Stimulated activated CD4-positive, alpha-beta T cell treated with anti-CD3 and anti-CD28 coated beads, Interleukin-15, amount 100 ng/mL, for 48 hours (primary cell): ENCODE measurements around the gene LEKR1.

Source experiments
- DNase-seq, 2 donors: peaks; one replicate each; pipeline ENCODE4 v3.0.0-alpha.2; 2020; ENCODE audit warnings: low read depth in 2 of 2

Gene LEKR1

DNA sequence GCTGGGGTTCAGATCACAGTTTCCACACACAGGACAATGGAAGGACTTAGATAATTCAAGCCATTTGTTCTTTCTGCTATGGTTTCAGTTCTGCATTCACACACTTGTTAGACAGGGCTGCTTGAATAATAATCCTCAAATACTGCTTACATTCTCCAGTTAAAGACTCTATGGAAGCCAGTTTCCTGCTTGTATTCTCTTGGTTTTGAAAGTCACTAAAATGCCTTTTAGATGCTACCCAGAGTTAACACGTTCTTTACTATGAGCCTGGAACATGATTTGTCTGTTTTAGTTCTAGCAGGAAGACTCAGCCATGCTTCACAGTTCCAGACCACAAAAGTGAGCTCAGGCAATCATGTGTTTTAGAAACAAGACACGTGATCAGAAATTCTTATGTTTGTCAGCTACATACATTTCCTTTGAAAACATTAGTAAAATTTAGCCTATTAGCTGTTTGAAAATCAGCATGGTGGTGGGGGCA, 152.4 kb downstream of the LEKR1 start:
- DNase-seq: no peak

- DNase-seq: no peak
Measured at GRCh38 chr3:156981005-156981404, 154.9 kb downstream of the LEKR1 start.

GRCh38 chr3:156983559-156983958, 157.4 kb downstream of the LEKR1 start:
- DNase-seq: no peak

GRCh38 chr3:156985711-156986110, 159.6 kb downstream of the LEKR1 start:
- no peak for DNase-seq

GRCh38 chr3:156987946-156988345, 161.8 kb downstream of the LEKR1 start:
- DNase-seq: no peak

DNA sequence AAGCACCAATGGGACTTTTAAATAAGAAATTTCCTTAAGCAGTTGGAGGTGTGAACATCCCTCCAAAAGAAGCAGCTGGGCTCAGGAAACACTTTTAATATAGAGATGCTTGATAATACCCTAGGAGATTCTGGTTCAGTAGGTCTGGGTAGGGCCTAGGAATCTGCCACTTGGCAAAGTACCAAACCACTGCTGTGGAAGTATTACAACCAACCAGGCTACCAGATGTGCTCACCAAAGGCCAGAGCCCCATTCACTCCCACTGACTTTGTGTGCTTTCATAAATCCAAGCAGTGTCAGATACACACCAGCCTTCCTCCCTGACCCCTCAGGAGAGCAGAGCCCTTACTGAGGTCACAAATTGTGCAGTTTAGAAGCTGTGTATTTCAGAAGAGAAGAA, 171.2 kb downstream of the LEKR1 start:
- DNase-seq: no peak

GRCh38 chr3:157001221-157001957, 175.2 kb downstream of the LEKR1 start:
- no peak for DNase-seq

DNA sequence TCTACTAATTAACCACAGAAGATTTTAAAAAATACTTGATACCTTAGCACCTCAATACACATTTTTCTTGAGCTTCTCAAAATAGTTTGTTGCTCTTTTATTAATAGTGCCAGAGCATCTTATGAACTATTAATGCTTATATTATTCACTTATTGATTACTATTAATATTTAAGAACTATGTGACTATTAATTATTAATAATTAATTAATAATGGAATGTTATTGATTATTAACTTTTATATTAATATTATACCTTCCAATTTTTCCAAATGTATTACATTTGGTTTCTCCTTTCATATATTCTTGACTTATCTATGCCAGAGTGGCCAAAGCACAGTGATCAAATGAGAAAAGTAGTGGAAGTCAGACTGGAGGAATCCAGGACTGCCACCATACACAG, 195.5 kb downstream of the LEKR1 start:
- no peak for DNase-seq

- no peak for DNase-seq
Measured at GRCh38 chr3:157023226-157023625, 197.1 kb downstream of the LEKR1 start.

GRCh38 chr3:157026091-157026490, 199.9 kb downstream of the LEKR1 start:
- no peak for DNase-seq

DNA sequence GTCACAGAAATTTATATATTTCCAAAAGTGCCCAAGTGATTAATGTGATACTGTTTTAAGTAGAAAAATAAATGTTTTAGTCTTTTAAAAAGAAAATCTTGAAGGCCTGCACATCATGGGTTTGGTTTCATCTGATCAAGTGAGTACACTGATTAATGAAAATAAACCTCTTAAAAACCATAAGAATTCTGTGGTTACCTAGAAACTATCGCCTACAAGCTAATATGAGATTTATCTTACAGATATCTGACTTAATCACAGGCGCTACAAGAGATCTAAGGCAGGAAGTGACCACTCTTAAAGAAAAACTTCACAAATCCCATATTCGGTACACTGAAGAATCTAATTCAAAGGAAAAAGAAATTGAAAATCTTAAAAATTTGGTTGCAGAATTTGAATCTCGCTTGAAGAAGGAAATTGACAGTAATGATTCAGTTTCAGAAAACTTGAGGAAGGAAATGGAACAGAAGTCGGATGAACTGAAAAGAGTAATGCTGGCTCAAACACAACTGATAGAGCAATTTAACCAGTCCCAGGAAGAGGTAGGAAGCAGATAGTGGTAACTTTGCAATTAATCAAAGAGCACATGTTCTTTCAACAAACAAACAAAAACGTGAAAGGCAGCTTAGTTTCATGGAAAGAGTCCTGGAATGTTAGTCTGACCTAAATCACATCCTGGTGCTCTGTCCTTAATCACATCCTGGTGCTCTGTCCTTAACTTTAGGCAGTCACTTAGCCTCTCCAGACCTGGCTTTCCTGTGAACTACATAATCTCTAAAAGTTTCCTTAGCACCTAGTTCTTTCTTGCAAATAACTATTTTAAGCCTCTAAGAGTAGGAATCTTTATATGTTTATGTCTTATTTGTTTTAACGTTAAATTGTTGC, 201.9 kb downstream of the LEKR1 start:
- no peak for DNase-seq

GRCh38 chr3:157029365-157029790, 203.2 kb downstream of the LEKR1 start:
- DNase-seq: no peak

DNA sequence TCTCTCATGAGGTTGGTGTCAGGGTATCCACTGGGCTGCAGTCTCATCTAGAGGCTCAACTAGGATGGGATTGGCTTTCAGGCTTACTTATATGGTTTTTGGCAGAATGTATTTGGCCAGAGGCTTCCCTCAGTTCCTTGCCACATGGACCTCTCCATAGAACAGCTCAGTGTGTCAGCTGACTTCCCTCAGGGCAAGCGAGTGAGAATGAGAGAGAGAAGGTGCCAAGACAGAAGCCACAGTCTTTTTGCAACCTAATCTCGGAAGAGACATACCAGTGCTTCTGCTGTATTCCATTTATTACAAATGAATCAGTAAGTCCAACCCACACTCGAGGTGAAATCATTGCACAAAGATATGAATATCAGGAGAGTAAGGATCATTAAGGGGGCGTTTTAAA, 204.6 kb downstream of the LEKR1 start:
- DNase-seq: no peak

DNA sequence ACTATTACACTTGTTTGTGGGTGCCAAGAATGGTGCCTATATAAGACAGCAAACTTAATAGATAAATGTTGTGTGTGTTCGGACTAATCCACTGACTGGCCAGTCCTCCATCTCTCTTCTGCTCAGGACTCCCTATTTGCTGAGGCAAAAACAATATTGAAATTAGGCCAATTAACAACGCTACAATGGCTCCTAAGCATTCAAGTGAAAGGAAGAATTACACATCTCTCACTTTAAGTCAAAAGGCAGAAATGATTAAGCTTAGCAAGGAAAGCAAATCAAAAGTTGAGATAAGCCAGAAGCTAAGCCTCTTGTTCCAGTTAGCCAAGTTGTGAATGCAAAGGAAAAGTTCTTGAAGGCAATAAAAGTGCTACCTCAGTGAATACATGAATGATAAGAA, 206.8 kb downstream of the LEKR1 start:
- DNase-seq: no peak

GRCh38 chr3:157040456-157040855, 214.3 kb downstream of the LEKR1 start:
- DNase-seq: no peak

DNA sequence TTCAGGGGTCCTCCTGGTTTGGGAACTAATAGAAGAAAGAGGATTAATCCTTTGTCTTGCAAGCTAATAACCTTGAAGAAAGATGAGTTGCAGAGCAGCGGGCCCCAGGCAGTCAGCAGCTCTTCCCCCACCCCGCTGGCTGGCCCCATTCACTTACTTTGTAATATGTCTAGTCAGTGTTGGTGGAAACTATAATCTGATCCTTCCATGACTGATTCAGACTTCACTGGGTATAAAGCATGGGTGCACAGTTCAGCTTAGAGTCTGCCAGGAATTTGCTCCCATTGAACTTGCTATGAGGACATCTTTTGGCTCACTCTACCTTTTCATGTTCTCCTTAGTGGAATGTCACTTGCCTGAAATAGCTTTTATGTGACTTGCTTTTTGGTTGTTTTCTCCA, 216.1 kb downstream of the LEKR1 start:
- DNase-seq: no peak

- no peak for DNase-seq
Measured at GRCh38 chr3:157043771-157044170, 217.6 kb downstream of the LEKR1 start.

DNA sequence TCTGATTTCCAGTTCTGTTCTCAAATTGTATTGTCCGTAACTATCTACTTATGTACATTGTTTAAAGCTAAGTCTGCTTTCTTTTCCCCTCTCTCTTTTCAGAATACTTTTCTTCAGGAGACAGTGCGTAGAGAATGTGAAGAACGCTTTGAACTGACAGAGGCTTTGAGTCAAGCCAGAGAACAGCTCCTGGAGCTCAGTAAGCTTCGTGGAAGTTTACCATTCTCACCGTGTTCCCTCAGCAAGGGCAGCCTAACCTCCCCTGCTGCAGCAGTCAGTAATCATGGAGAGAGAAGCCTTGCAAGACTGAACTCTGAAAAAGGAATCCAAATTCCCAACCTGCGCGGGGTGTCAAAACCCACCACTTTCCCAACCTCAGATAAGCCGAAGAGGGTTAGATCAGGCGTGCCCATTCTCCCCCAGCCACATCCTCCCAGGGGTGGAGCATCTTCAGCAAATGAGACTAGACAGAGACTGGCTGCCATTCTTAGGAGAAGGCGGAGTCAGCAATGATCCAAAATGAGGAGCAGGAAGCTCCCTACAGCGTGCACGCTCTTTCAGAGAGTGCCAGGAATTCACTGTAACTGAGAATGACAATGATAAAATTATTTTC, 219.2 kb downstream of the LEKR1 start:
- DNase-seq: no peak

GRCh38 chr3:157046520-157046919, 220.4 kb downstream of the LEKR1 start:
- DNase-seq: no peak

GRCh38 chr3:157051055-157051454, 224.9 kb downstream of the LEKR1 start:
- DNase-seq: no peak

GRCh38 chr3:157051591-157051990, 225.4 kb downstream of the LEKR1 start:
- no peak for DNase-seq

DNA sequence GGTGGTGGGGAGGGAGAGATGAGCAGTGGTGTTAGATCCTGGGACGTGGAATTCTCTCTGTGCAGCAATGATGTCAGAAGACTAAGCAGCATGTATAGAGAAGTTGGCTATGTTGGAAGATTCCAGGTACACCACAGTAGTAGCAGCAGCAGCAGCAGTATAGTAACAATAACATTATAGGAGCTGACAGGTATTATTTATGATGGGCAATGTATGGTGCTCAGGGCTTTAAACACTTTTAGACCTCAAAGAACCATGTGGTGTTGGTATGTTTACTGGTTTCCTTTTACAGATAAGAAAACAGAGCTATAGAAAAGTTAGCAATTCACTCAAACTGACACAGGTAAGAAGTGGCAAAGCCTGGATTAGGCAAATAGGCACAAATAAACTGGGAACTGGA, 229.9 kb downstream of the LEKR1 start:
- no peak for DNase-seq
